GM21360 (cell line): ENCODE results near the gene CHPF.

Experiments
- ATAC-seq: cut with Tn5 transposase; IDR thresholded peaks from one replicate; pipeline ENCODE4 v1.9.1; 2021; ENCODE audit warnings: mild to moderate bottlenecking, moderate library complexity; ENCODE audit not compliant: unreplicated experiment

Gene CHPF

DNA sequence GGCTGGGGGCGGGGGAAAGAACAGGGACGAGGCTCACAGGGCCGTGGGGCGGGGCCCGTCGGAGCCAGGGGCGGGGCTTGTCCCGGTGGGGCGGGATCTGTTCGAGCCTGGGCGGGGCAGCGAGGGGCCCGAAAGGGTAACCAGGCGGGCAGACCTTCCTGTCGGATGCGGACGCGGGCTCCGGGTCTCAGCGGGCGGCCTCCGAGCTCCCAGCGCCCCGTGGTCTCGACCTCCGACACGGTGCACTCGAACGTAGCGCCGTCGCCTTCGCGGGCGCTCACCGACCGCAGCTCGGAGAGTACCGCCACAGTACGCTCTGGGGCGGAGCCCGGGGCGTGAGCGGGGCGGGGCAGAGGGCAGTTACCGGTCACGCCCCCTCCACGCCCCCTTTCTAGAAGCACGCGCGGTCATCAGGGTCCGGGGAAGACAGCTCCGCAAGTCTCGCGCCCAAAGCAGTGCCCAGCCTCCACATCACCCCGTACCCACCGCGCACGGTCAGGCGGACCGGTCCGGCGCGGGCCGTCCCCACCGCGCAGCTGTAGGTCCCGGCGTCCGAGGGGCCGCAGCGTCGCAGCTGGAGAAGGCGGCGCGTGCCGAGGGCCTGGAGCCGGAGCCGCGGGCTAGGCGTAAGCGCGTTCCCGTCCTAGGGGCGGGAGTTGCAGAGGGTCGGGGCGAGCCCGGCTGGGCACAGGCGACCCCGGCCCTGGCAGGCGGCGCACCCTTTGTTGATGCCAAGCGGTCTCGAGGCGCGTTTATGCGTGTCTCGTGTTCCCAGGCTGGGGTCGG is 9.0 kb upstream of the CHPF start:
- peak; percentile 95 for ATAC-seq

DNA sequence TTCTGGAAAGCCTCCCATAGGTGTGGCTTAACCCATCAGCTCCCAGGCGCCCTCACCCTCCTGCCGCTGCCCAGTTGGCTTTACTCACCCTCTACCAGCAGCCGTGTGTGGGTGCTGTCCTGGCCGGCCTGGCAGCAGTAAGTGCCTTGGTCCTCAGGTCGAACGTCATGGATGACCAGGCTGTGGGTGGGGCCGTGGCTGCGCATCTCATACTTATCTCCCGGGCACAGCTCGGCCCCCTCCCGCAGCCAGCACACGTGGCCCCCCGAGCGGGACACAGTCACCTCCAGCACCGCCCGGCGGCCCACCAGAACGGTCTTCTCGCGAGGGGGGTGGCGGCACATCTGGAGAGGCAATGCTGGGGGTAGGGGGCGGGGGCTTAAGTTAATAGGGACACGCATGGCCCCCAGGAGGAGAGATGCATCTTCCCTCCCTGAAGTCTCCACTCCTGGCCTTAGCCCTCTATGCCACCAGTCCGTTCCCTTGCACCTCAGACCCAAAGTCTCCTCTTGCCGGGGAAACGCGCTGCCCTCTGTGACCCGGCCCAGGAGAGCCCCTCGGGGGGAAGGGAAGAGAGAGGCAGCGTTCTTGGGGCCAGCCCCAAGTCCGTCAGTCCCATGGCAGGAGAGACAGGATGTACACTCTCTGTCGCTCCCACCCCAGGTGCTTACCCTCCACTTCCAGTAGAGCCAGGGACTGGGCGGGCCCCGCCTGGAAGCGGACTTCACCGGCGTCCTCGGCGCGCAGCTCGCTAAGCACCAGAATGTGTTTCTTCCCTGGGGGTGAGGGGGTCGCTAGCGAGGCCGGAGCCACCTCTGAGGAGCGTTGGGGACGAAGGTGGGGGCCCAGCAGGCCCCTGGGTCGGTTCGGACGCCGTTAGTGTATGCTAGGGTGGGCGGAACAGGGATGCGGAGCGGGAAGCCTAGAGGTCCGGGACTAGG is 8.1 kb upstream of the CHPF start:
- peak; percentile 5 for ATAC-seq

- ATAC-seq, result no peak
Measured at GRCh38 chr2:219549619-219550018, 6.0 kb upstream of the CHPF start.

GRCh38 chr2:219548990-219549389 is 5.4 kb upstream of the CHPF start:
- ATAC-seq, result no peak

DNA sequence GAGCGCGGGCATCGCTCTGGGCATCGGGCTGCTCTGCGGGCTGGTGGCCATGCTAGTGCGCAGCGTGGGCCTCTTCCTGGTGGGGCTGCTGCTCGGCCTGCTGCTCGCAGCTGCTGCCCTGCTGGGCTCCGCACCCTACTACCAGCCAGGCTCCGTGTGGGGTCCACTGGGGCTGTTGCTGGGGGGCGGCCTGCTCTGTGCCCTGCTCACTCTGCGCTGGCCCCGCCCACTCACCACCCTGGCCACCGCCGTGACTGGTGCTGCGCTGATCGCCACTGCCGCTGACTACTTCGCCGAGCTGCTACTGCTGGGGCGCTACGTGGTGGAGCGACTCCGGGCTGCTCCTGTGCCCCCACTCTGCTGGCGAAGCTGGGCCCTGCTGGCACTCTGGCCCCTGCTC is 4.0 kb upstream of the CHPF start:
- ATAC-seq, result no peak

GRCh38 chr2:219545943-219546352 is 2.3 kb upstream of the CHPF start:
- ATAC-seq, result no peak

GRCh38 chr2:219545295-219545942 is 1.8 kb upstream of the CHPF start:
- no peak for ATAC-seq

GRCh38 chr2:219544567-219544966 is 958 bp upstream of the CHPF start:
- ATAC-seq, result no peak

DNA sequence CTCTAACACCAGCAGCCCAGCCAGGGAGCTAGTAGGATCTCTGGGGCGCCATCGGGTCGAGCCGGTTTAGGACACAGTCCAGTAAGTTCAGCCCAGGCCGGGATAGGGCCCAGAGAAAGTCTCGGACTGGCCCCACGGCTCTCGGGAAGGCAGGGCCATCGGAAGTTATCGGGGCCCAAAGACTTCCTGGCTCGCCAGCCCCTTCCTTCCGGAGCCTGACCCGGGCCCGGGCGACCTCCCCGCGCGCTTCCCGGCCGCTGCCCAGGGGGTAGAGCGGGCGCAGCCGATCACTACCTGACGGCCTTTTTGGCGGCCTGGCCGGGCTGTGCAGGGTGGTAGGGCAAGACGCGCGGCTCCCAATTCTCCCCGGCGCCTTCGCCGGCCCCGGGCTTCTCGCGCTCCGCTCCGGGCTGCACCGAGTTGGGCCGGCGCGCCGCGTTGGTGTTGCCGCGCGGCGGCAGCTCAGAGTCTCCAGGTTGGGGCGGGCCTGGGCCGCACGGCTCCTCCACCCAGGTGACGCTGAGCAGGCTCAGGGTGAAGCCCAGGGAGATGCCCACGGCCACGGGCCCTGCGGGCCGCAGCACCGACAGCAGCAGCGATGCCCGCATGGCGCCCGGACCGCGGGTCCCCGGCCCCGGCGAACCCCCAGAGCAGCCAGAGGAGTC is 546 bp downstream of the CHPF start:
- peak; percentile 36 for ATAC-seq

DNA sequence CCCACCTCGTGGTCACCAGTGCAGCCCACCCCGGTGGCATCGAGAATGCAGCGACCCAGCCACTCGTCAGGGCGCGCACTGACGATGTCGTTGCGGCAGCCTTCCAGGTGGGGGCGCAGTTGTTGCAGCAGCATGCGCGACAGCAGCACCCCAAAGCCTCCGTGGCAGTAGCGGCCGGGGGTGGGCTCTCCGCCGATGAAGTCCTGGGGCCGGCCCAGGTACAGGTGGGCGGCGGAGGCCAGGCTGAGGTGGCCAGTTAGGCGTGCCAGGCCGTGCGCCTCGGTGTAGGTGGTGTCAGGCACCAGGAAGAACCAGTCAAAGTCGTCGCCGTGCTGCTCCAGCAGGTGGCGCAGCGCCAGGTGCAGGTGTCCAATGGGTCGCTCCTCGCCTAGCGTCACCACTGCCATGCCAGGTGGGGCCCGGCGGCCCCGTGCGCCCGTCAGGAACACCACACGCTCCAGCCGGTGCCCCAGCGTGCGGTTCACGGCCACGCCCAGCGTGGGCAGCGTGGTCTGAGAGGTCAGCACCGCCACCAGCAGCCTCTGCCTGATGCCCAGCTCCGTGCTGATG is 1.9 kb downstream of the CHPF start:
- ATAC-seq, result peak; percentile 42

DNA sequence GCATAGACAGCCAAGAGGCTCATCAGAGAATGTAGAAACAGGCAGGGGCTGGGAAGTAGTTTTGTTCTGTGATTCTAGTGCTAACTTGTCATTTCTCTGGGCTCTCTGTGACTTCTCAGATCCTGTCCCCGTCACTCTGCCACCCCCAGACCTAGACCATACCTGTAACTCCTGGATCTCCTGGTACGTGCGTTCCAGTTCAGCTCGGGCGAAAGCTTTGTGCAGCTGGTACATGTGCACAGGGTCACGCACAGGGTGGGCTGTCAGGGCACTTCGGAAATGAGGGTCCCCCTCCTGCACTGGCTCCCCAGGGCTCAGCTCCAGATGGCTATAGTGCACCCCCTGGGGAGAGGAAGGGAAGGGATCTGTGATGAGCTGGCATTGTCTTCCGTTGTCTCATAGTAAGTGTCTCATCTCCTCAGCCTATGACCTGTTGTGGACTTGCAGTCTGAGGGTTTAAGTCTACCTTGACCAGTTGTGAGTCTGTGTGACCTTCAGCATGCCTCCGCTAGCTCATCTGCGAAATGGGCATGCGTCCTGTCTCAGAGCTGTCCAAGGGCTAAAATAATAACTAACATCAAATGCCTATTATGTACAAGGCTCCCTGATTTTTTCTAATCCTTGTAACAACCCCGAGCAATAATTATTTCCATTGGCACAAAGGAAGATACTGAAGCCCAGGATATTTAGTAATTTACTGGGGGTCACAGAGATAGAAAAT is 2.7 kb downstream of the CHPF start:
- no peak for ATAC-seq

DNA sequence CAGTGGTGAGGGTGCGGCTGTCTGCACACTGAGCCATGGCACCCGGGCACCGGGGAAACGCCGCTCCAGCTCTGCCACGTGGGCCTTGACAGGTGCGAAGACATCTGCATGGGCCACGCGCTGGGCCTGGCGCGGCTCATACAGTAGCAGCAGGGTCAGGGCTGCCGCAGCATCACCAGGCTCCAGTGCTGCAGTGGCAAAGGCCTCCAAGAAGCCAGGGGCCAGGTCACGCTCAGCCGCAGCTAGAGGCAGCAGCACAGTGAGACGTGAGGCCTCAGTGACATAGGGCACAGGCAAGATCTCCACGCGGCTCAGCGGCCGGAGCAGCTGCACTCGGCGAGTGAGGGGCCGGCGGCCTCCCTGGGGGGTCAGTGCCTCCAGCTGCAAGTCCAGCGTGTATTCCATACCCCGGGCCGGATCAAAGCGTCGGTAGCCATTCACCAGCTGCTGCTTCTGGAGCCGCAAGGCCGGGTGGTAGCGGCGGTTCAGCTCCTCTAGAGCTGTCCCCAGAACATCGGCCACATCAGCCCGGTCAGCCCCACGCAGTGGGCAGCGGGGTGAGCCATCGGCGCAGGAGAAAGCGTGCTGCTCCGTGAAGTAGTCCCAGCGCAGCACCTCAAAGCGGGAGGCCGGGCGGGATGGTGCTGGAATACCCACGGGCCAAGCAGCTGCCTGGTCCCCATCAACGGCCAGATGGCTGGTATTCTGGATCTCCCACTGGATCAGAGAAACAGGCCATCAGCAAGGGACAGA is 3.5 kb downstream of the CHPF start:
- ATAC-seq, result no peak

GRCh38 chr2:219538956-219539788 is 4.4 kb downstream of the CHPF start:
- ATAC-seq, result no peak

GRCh38 chr2:219538504-219538951 is 5.1 kb downstream of the CHPF start:
- ATAC-seq, result no peak

GRCh38 chr2:219537657-219538488 is 5.7 kb downstream of the CHPF start:
- no peak for ATAC-seq

DNA sequence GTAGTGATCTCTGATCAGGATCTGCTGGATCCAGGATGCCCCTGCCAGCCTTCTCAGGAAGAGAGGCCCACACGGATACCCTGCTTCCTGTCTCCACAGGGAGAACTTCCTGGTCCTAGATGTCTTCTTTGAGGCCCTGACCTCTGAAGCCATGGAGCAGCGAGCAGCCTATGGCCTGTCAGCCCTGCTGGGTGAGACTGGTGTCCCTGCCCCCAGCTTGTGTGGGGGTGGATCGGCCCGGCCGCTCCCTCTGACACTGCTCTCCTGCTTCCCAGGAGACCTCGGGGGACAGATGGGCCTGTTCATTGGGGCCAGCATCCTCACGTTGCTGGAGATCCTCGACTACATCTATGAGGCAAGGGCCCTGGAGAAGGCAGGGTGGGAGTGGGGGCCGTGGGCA is 6.6 kb downstream of the CHPF start:
- ATAC-seq, result no peak

- no peak for ATAC-seq
Measured at GRCh38 chr2:219536425-219536824, 7.2 kb downstream of the CHPF start.
